DND-41 (cell line): Measurements from ENCODE around the gene PEX11A.

Experiments used
- EZH2 ChIP-seq: IDR thresholded peaks from 3 replicates; pipeline ENCODE4 v1.6.1; 2012; ENCODE audit warnings: borderline replicate concordance, low read depth, mild to moderate bottlenecking, moderate library complexity, low read length, inconsistent platforms; ENCODE audit not compliant: severe bottlenecking
- TF ChIP-seq, protein P1 (sequence below): IDR thresholded peaks from 2 replicates; pipeline ENCODE4 v1.5.1; 2012; ENCODE audit warnings: borderline replicate concordance, low read length, moderate library complexity, mild to moderate bottlenecking; ENCODE audit not compliant: poor library complexity, severe bottlenecking; ENCODE audit errors: extremely low read depth

DNA sequence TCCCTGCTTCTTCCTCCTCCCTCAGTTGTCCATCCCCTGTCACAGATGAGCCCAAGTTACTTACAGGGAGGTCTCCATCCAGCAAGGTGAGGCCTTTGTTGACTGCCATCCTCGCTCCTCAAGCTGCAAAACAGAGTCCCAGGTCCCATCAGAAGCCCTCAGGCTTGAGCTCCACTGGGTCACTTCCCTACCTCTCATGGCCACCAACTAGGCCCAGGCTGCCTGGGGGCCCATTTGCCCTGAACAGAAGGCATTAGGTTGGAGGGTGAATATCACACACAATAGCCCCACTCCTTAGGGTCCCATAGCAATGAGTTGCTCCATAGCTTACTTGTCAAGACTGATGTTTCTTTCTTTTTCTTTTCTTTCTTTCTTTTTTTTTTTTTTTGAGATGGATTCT, 13.2 kb downstream of the PEX11A start:
- no peak for TF ChIP-seq EZH2
- TF ChIP-seq, protein P1, sequence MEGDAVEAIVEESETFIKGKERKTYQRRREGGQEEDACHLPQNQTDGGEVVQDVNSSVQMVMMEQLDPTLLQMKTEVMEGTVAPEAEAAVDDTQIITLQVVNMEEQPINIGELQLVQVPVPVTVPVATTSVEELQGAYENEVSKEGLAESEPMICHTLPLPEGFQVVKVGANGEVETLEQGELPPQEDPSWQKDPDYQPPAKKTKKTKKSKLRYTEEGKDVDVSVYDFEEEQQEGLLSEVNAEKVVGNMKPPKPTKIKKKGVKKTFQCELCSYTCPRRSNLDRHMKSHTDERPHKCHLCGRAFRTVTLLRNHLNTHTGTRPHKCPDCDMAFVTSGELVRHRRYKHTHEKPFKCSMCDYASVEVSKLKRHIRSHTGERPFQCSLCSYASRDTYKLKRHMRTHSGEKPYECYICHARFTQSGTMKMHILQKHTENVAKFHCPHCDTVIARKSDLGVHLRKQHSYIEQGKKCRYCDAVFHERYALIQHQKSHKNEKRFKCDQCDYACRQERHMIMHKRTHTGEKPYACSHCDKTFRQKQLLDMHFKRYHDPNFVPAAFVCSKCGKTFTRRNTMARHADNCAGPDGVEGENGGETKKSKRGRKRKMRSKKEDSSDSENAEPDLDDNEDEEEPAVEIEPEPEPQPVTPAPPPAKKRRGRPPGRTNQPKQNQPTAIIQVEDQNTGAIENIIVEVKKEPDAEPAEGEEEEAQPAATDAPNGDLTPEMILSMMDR: no peak
